HG03159 (cell line): ENCODE data around the gene RBBP4.

ENCODE experiments used
- ATAC-seq: cut with Tn5 transposase; IDR thresholded peaks from one replicate; pipeline ENCODE4 v1.9.1; 2021; ENCODE audit warnings: mild to moderate bottlenecking, moderate library complexity; ENCODE audit not compliant: unreplicated experiment

RBBP4 gene

DNA sequence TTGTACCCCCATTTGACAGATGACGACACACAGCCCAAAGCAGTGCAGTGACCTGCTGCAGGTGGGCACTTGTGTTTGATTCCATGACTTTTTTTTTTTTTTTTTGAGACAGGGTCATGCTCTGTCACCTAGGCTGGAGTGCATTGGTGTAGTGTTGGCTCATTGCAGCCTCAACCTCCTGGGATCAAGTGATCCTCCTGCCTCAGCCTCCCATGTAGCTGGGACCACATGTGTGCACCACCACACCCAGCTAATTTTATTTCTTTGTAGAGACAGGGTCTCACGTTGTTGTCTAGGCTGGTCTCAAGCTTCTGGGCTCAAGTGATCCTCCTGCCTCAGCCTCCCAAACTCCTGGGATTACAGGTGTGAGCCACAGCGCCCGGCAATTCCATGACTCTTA, 66.5 kb downstream of the RBBP4 start:
- no peak for ATAC-seq

DNA sequence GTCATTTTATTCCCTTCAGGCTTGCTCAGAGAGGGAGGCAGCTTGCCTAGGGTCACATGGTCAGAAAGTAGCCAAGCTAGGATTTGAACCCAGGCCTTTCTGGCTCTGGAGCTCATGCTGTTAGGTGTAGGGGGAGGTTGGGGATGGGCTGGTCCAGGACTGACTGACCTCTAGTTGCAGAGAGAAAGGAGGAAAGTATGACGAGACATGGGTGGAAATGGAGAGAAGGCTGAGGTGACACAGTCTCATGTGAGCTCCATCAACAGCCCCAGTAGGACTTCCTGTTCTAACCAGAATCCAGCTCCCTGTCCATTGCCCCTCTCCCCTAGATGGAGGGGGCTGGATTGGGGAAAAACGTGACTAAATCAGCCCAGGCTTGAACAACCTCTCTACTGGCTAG, 67.0 kb downstream of the RBBP4 start:
- ATAC-seq, result no peak

- no peak for ATAC-seq
Measured at GRCh38 chr1:32718527-32718926, 67.5 kb downstream of the RBBP4 start.

DNA sequence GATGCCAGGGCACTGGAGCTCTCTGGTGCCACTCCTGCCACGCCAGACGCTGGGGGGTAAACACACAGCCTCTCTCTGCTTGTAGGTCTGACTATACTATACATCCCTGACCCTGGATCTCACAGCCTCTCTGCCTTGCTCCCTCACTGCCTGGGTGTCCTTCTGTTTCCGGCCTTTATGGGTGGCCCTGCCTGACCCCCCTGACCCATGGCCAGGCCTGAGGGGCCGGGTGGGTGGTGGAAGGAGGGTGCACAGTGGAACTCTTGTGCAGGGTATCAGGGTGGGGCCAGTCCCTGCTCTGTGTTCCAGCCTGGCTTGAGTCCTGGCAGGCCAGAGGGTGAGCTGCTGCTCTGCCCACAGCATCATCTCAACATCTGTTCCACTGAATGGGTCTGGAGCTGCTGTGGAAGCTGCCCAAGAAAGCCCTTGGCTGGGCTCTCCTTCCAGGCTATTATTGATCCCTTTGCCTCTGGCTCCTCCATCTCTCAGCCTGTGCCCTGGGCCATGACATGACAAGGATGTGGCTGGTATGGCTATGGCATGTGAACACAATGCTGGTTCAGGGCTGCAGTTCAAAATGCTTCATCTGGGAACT, 68.8 kb downstream of the RBBP4 start:
- ATAC-seq, result no peak

- ATAC-seq, result no peak
Measured at GRCh38 chr1:32724678-32725614, 73.9 kb downstream of the RBBP4 start.

GRCh38 chr1:32725615-32725982, 74.6 kb downstream of the RBBP4 start:
- ATAC-seq, result no peak

GRCh38 chr1:32727876-32728275, 76.9 kb downstream of the RBBP4 start:
- no peak for ATAC-seq

- no peak for ATAC-seq
Measured at GRCh38 chr1:32728413-32729077, 77.5 kb downstream of the RBBP4 start.

- no peak for ATAC-seq
Measured at GRCh38 chr1:32729254-32730046, 78.4 kb downstream of the RBBP4 start.

GRCh38 chr1:32733582-32734321, 82.7 kb downstream of the RBBP4 start:
- no peak for ATAC-seq
